Esophagus (tissue), 2 donors: Measurements from ENCODE around the gene SOD1. TPM values are rescaled to one million over a fixed set of nuclear protein-coding genes. Genes with fewer than 3 reads are reported as not detected.

ENCODE experiments used
- H3K27ac ChIP-seq, 2 donors: one replicate each; pipeline ENCODE4 v1.5.1; 2013; ENCODE audit warnings: low read depth in 2 of 2, mild to moderate bottlenecking in 2 of 2, inconsistent platforms in 1 of 2, low read length in 1 of 2, moderate library complexity in 1 of 2
- H3K27me3 ChIP-seq, 2 donors: one replicate each; pipeline ENCODE4 v1.6.1; 2013; ENCODE audit warnings: low read length in 2 of 2, control low read depth in 1 of 2, mild to moderate bottlenecking in 1 of 2; ENCODE audit not compliant: insufficient read depth in 2 of 2, control insufficient read depth in 1 of 2
- H3K36me3 ChIP-seq, 2 donors: one replicate each; pipeline ENCODE4 v1.6.1; 2013; ENCODE audit warnings: low read length in 1 of 2; ENCODE audit not compliant: control insufficient read depth in 2 of 2, insufficient read depth in 2 of 2
- H3K4me1 ChIP-seq, 2 donors: one replicate each; pipeline ENCODE4 v1.6.1; 2013; ENCODE audit warnings: low read length in 1 of 2; ENCODE audit not compliant: control insufficient read depth in 2 of 2, insufficient read depth in 2 of 2
- H3K4me3 ChIP-seq, 2 donors: one replicate each; pipeline ENCODE4 v1.5.1; 2013; ENCODE audit warnings: low read length in 2 of 2, mild to moderate bottlenecking in 2 of 2, low read depth in 1 of 2, moderate library complexity in 1 of 2
- H3K9me3 ChIP-seq, 2 donors: one replicate each; pipeline ENCODE4 v1.6.1; 2013; ENCODE audit warnings: mild to moderate bottlenecking in 2 of 2, low read depth in 1 of 2, low read length in 1 of 2, moderate library complexity in 1 of 2; ENCODE audit not compliant: control insufficient read depth in 2 of 2, insufficient read depth in 1 of 2
- WGBS, 2 donors: extraction: QIAGEN DNeasy Blood & Tissue Kit; methylation state at CpG; one replicate each; pipeline ENCODE4 v1.1.7; 2013; 5-methylcytosine and 5-hydroxymethylcytosine counted together
- polyA plus RNA-seq, 2 donors: library from polyadenylated mRNA; stranded (reverse); fragments of 200-250 nt; gene quantifications; one replicate each; pipeline ENCODE4 v1.2.3, GENCODE V29; 2013
- donor health status: healthy with polysubstance abuse.
- donor health status: Bipolar disorder and iron deficiency.

Gene SOD1
- polyA plus RNA-seq = 100 to 1,000 TPM; 269 to 319 TPM

DNA sequence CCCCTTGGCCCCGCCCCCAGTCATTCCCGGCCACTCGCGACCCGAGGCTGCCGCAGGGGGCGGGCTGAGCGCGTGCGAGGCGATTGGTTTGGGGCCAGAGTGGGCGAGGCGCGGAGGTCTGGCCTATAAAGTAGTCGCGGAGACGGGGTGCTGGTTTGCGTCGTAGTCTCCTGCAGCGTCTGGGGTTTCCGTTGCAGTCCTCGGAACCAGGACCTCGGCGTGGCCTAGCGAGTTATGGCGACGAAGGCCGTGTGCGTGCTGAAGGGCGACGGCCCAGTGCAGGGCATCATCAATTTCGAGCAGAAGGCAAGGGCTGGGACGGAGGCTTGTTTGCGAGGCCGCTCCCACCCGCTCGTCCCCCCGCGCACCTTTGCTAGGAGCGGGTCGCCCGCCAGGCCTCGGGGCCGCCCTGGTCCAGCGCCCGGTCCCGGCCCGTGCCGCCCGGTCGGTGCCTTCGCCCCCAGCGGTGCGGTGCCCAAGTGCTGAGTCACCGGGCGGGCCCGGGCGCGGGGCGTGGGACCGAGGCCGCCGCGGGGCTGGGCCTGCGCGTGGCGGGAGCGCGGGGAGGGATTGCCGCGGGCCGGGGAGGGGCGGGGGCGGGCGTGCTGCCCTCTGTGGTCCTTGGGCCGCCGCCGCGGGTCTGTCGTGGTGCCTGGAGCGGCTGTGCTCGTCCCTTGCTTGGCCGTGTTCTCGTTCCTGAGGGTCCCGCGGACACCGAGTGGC, at the start of gene SOD1:
SOD1 (plus strand) TSS at position 158 of the 723 bp plus-strand sequence; CDS start at position 235, 77 bp downstream.
- Histone ChIP-seq H3K27ac (peak within 1 kb of the TSS; percentile 92 to 93), H3K4me3 (peak within 1 kb of the TSS; percentile 79 to 95), H3K36me3 (peaks cover 0 to 3% of the 10 kb centered on the region in 2 donors), H3K4me1 (peaks cover 0 to 2% of the 10 kb centered on the region in 2 donors), H3K9me3 (no peaks in the 10 kb centered on the region), H3K27me3 (no peaks in the 10 kb centered on the region)
- WGBS, 2 donors = 0 to 1% methylated on average over 52 to 87 of the region's 87 CpGs

DNA sequence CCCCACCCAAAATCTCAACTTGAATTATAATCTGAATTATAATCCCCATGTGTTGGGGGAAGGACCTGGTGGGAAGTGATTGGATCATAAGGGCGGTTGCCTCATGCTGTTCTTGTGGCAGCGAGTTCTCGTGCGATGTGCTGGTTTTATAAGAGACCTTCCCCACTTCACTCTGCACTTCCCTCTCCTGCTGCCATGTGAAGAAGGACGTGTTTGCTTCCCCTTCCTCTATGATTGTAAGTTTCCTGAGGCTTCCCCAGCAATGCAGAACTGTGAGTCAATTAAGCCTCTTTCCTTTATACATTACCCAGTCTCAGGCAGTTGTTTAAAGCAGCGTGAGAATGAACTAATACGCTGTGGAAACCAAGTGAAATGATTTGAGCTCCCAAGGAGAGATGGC, 48.0 kb upstream of the SOD1 start:
- Histone ChIP-seq H3K27me3 (no peaks in the 10 kb centered on the region), H3K4me3 (no peak overlapping the region), H3K36me3 (no peaks in the 10 kb centered on the region), H3K9me3 (no peaks in the 10 kb centered on the region), H3K4me1 (no peaks in the 10 kb centered on the region), H3K27ac (no peak overlapping the region)
- WGBS, 2 donors = 92 to 97% methylated on average over 7 of the region's 7 CpGs

DNA sequence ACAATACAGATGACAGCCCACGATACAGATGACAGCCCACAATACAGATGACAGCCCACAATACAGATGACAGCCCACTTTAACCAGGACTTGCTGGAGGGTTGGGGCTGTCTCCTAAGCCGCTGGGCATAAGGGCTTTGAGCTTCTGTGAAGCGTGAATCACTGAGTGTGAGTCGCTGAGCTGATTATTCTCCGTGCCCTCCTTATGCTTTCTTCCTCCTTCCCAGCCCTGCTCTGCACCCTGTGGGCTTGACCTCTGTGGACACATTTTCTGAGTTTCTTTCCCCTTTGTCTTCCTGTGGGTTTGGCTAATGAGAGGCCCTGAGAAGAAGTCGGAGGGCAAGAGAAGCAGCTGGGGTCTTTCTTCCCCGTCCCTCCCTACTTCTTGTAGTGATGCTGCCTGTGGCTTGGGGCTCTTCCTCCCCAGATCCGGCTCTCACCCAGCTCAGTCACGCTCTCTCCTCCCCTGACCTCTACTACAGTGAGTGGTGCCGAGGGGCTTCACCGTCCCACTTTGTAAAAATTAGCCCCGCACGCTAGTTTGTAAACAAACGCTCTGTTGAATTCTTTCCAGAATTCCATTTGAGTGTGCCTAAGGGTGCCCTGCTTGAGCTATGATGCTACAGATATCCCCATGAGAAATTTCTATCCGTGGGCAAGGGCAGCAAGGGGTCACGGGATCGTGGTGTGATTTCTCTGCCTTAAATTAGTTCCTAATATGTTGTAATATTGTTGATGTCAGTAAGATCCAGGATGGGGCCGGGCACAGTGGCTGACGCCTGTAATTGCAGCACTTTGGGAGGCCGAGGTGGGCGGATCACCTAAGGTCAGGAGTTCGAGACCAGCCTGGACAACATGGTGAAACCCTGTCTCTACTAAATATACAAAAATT, 46.4 kb upstream of the SOD1 start:
- Histone ChIP-seq H3K4me1 (no peaks in the 10 kb centered on the region), H3K27me3 (no peaks in the 10 kb centered on the region), H3K27ac (no peak overlapping the region), H3K4me3 (no peak overlapping the region), H3K9me3 (no peaks in the 10 kb centered on the region), H3K36me3 (no peaks in the 10 kb centered on the region)
- 52 to 55% methylated on average over 21 to 22 of the region's 22 CpGs for WGBS, 2 donors

DNA sequence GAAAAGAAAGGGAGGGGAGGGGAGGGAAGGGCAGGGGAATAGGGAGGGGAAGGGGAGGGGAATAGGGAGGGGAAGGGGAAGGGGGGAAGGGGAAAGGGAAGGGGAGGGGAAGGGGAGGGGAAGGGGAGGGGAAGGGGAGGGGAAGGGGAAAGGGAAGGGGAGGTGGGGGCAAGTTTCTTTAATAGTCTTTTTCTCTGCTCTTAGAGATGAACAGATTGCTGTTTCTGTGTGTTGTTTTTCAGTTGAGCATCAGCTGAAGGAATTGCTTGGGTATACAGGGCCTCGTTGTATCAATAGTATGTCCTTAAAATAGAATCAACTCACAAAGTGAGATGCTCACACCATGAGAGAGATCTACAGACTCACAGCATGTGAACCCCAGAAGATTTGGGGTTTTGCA, 44.8 kb upstream of the SOD1 start:
- H3K4me3 ChIP-seq = no peak overlapping the region
- WGBS, 2 donors = 36 to 41% methylated on average over 1 of the region's 1 CpG
- no peaks in the 10 kb centered on the region for H3K27me3 ChIP-seq
- H3K27ac ChIP-seq = no peak overlapping the region
- H3K36me3 ChIP-seq = no peaks in the 10 kb centered on the region
- peaks cover 0 to 3% of the 10 kb centered on the region in 2 donors for H3K9me3 ChIP-seq
- H3K4me1 ChIP-seq = no peaks in the 10 kb centered on the region

DNA sequence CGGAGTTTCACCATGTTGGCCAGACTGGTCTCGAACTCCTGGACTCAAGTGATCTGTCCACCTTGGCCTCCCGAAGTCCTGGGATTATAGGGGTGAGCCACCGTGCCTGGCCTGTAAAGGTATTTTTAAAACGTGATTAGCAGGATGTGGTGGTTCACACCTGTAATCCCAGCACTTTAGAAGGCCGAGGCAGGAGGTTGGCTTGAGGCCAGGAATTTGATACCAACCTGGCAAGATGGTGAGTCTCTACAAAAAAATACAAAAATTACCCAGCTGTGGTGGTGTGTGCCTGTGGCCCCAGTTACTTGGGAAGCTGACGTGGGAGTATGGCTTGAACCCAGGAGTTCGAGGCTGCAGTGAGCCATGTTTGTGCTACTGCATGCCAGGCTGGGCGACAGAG, 43.3 kb upstream of the SOD1 start:
- H3K4me3 ChIP-seq = no peak overlapping the region
- H3K36me3 ChIP-seq = no peaks in the 10 kb centered on the region
- no peak overlapping the region for H3K27ac ChIP-seq
- no peaks in the 10 kb centered on the region for H3K4me1 ChIP-seq
- peaks cover 0 to 3% of the 10 kb centered on the region in 2 donors for H3K9me3 ChIP-seq
- WGBS, 2 donors = 68 to 73% methylated on average over 9 of the region's 9 CpGs
- H3K27me3 ChIP-seq = no peaks in the 10 kb centered on the region

DNA sequence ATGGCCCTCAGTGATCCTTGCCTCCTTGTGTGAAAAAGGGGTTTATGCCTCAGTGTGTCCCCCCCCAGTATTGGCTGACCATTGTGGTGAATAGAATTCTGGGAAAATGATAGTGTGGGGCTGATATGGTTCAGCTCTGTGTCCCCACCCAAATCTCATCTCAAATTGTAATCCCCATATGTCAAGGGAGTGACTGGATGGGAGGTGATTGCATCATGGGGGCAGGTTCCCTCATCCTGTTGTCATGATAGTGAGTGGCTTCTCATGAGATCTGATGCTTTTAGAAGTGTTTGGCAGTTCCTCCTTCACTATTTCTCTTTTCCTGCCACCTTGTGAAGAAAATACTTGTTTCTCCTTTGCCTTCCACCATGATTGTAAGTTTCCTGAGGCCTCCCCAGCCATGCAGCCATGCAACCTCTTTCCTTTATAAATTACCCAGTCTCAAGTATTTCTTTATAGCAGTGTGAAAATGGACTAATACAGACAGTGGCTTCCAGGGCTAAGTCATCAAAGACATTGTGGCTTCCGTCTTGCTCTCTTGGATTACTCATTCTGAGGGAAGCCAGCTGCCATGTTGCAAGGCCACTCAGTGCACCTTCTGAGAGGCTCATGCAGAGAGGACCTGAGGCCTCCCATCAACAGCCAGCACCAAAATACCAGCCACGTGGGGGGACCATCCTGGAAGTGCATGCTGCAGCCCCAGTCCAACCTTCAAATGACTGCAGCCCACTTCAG, 40.6 kb upstream of the SOD1 start:
- 66% methylated on average over 2 of the region's 2 CpGs for WGBS, 2 donors
- no peak overlapping the region for H3K27ac ChIP-seq

DNA sequence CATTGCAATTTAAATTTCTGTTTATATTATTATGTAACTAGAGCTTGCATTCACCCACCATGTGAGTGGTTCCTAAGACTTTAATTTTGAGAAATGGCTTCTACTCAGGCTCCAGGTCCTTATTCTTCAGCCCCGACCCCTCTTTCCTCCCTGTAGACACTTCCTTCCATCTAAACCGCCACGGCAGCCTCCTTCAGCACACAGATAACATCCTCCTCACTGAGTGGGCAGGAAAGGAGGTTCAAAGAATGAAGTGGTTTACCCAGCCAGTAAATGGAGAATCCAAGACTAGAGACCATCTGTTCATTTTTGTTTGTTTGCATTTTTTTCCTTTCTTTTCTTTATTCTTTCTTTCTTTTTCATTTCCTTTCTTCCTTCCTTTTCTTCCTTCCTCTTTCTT, 37.1 kb upstream of the SOD1 start:
- Histone ChIP-seq H3K27ac (no peak overlapping the region), H3K27me3 (no peaks in the 10 kb centered on the region), H3K4me3 (no peak overlapping the region), H3K36me3 (no peaks in the 10 kb centered on the region), H3K4me1 (no peaks in the 10 kb centered on the region), H3K9me3 (peaks cover 0 to 3% of the 10 kb centered on the region in 2 donors)
- WGBS, 2 donors = 66 to 84% methylated on average over 3 of the region's 3 CpGs

More for the DNA sequence above, 40.6 kb upstream of the SOD1 start:
- Histone ChIP-seq H3K4me1 (no peaks in the 10 kb centered on the region), H3K9me3 (peaks cover 0 to 3% of the 10 kb centered on the region in 2 donors), H3K36me3 (no peaks in the 10 kb centered on the region), H3K4me3 (no peak overlapping the region), H3K27me3 (no peaks in the 10 kb centered on the region)

DNA sequence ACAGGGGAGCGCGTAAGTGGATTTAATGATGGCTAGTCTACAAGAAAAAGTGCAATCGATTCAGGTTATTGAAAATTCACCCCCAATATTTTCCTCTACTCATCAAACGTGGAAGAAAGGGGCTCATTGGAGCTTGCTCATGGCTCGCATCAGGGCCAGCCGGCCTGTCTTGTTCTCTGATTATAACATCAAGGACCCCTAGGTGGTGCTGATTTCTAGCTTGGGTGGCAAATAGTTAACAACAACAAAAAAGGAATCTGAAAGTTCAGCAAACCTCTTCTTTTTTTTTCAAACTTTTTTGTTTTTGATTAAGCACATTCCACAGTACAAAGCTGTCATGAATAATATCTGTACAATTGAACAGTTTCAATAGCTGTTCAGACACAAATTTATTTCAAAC, 35.8 kb upstream of the SOD1 start:
- no peaks in the 10 kb centered on the region for H3K4me1 ChIP-seq
- no peak overlapping the region for H3K4me3 ChIP-seq
- H3K36me3 ChIP-seq = no peaks in the 10 kb centered on the region
- 86 to 90% methylated on average over 6 of the region's 6 CpGs for WGBS, 2 donors
- H3K9me3 ChIP-seq = peaks cover 0 to 3% of the 10 kb centered on the region in 2 donors
- no peaks in the 10 kb centered on the region for H3K27me3 ChIP-seq
- no peak overlapping the region for H3K27ac ChIP-seq

DNA sequence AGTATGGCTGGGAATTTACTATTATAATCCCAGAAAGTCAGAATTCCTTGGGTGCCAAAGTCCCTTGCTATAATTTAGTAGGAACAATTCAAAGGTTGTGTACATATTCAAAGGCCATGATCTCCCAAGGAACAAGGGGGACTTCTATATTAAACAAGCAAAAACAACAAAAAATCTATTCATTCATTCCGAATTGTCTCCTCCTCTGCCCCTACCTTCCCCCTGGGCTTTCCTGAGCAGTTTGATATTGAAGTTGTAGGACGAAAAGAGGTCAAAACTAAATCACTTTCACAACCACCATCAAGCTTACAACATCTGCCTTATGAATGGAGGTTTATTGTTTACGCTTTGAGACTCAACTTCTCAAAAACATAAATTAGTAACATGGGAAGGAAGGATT, 35.3 kb upstream of the SOD1 start:
- Histone ChIP-seq H3K9me3 (peaks cover 0 to 1% of the 10 kb centered on the region in 2 donors), H3K27me3 (no peaks in the 10 kb centered on the region), H3K4me1 (peaks cover 0 to under 1% of the 10 kb centered on the region in 2 donors), H3K4me3 (no peak overlapping the region), H3K36me3 (no peaks in the 10 kb centered on the region), H3K27ac (no peak overlapping the region)
- WGBS, 2 donors = 83 to 86% methylated on average over 3 of the region's 3 CpGs
